ENCODE results near the gene MARS1. TPM values are rescaled to one million over a fixed set of nuclear protein-coding genes. Genes with fewer than 3 reads are reported as not detected.
"Not testable (repeated sequence)": the region's sequence is repeated elsewhere in the genome, so short reads cannot be mapped to it uniquely, and the experiment has no call there.

Gene MARS1
- total RNA-seq, 1 donor from 2014 or later, result 179 TPM

- no peak for DNase-seq (ENCODE audit: low read depth, low spot score)
These were observed 1.3 kb downstream of the MARS1 start for GRCh38 chr12:57489157-57489641.

DNA sequence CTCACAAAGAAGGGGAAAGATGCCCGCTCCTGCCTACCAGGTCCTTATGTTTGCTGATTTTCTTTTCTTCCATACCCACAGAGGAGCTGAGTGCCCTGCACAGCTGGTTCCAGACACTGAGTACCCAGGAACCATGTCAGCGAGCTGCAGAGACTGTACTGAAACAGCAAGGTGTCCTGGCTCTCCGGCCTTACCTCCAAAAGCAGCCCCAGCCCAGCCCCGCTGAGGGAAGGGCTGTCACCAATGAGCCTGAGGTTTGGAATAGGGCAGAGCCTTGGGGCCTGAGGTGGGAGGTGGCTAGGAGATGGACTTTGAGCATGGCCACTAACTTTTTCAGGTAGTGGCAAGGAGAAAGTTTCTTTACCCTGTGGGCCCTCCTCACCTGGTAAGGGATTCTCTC lies 2.3 kb downstream of the MARS1 start:
- no peak for DNase-seq (ENCODE audit: low read depth, low spot score)

- no peak for DNase-seq (ENCODE audit: low read depth, low spot score)
These were observed 3.8 kb downstream of the MARS1 start for GRCh38 chr12:57491393-57492280.

GRCh38 chr12:57495051-57495701 lies 7.3 kb downstream of the MARS1 start:
- DNase-seq (ENCODE audit: low read depth, low spot score), result not testable (repeated sequence)

DNA sequence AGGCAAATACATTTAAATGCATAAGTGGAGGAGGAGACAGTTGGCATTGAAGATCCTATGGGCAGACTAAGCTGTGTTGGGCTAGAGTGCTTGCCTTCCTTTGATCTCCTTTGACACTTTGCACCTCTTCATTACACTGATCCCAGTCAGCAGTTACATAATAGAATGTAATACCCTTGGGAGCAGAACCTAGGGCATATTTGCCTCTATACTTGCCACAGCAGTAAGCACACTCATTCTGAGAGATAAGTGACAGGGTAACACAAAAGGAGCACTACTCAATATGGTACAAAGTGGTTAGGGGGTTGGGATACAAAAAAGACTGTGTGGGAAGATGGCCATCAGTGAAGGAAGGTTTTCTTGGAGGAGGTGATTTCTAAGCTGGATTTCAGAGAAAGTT lies 9.0 kb downstream of the MARS1 start:
- DNase-seq (ENCODE audit: low read depth, low spot score), result no peak

DNA sequence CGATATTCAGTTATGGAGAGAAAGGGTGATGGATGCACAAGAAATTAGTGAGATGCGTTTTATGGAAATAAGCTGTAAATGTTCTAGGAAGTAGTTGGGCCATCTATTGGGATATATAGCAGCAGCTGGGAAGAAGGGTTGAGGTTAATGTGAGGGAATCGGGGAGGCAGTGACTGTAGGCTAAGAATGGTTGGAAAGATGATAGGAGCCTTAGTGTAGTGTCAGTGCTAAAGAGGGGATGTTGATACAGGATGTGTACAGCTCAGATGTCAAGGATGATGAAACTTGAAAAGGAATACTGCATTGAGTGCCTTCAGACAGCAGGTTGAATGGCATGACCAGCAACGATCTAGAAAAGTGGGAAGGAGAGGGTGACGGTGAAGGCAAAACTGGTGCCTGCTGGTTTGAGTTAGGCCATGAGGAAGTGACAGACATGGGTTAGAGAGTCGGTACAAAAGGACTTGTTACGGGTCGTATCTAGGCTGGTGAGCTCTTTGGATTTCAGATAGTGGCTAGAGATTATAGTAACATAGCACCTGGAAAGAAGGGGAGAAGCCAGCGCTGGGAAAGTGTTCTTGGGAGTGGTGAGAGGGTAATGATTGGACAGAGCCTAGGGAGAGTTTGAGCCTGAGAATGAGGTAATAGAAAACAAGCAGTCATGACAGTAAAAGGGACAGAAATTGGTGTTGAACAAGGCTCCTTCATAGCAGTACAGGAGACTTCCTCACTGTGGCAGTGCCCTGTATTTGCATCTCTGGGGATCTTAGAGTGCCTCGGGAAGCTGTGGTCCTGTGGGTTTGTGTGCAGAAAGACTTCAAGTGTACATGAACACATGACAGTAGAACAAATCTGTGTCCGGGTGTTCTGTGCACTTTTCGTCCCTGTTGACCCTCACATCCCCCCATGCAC lies 9.6 kb downstream of the MARS1 start:
- no peak for DNase-seq (ENCODE audit: low read depth, low spot score)

GRCh38 chr12:57498132-57498502 lies 10.2 kb downstream of the MARS1 start:
- DNase-seq (ENCODE audit: low read depth, low spot score), result no peak

DNA sequence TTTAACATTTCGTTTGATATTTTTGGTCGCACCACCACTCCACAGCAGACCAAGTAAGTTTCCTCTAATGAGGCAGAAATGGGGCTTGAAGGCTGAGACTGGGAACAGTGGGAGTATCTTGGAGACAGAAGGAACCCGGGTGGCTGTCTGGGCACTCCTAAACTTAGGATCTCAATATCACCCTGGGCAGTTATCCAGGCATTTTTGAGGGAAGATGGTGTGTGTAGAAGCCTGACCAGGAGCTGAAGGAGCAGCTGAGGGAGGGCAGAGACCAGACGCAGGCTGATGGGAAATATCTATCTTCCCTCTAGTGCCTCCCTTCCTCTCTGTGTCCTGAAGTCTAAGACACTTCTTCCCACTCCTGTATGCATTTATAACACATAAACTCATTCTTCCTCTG lies 10.7 kb downstream of the MARS1 start:
- no peak for DNase-seq (ENCODE audit: low read depth, low spot score)

DNA sequence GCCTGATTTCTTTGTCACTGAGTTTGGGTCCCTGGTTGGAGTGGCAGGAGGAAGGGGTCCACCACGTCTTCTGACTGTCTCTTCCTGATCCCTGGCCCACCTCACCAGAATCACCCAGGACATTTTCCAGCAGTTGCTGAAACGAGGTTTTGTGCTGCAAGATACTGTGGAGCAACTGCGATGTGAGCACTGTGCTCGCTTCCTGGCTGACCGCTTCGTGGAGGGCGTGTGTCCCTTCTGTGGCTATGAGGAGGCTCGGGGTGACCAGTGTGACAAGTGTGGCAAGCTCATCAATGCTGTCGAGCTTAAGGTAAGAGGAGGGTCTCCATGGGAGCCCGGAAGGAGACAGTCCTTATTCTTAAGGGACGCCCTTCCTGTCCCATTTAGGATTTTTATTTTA lies 12.3 kb downstream of the MARS1 start:
- no peak for DNase-seq (ENCODE audit: low read depth, low spot score)

- not testable (repeated sequence) for DNase-seq (ENCODE audit: low read depth, low spot score)
These were observed 14.6 kb downstream of the MARS1 start for GRCh38 chr12:57502311-57502969.

GRCh38 chr12:57506541-57506940 lies 18.7 kb downstream of the MARS1 start:
- not testable (repeated sequence) for DNase-seq (ENCODE audit: low read depth, low spot score)

DNA sequence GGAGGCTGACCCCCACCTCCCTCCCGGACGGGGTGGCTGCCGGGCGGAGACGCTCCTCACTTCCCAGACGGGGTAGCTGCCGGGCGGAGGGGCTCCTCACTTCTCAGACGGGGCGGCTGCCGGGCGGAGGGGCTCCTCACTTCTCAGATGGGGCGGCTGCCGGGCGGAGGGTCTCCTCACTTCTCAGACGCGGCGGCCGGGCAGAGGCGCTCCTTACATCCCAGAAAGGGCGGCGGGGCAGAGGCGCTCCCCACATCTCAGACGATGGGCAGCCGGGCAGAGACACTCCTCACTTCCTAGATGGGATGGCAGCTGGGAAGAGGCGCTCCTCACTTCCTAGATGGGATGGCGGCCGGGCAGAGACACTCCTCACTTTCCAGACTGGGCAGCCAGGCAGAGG lies 19.9 kb downstream of the MARS1 start:
- DNase-seq (ENCODE audit: low read depth, low spot score), result not testable (repeated sequence)

- no peak for DNase-seq (ENCODE audit: low read depth, low spot score)
These were observed 23.3 kb downstream of the MARS1 start for GRCh38 chr12:57511161-57511560.

DNA sequence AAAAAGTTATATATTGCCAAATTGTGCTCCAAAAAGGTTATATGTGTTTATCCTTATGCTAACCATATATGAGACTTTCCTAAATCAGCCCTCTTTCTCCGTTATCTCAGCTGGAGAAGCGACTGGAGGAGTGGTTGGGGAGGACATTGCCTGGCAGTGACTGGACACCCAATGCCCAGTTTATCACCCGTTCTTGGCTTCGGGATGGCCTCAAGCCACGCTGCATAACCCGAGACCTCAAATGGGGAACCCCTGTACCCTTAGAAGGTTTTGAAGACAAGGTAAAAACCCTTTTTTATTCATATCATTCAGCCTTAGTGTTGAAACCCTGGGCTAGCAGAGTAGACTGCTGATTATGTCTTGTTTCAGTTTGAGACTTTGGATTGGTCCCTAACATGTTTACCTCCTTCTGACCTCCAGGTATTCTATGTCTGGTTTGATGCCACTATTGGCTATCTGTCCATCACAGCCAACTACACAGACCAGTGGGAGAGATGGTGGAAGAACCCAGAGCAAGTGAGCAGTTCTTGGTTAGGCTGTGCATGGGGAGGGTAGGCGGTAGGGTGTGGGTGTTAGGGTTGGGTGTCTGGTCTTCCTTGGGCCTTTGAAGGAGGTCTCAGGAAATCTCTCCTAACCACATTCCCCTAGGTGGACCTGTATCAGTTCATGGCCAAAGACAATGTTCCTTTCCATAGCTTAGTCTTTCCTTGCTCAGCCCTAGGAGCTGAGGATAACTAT lies 23.9 kb downstream of the MARS1 start:
- DNase-seq (ENCODE audit: low read depth, low spot score), result no peak

DNA sequence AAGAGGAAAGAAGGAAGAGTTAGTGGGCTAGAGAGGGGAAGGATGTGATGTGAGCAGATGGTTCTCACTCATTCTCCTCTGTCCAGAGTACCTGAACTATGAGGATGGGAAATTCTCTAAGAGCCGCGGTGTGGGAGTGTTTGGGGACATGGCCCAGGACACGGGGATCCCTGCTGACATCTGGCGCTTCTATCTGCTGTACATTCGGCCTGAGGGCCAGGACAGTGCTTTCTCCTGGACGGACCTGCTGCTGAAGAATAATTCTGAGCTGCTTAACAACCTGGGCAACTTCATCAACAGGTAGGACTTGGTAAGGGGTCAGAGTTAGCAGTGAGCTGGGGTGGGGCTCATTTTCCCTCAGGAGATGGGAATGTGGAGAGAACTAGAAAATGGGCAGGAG lies 24.8 kb downstream of the MARS1 start:
- no peak for DNase-seq (ENCODE audit: low read depth, low spot score)

- DNase-seq (ENCODE audit: low read depth, low spot score), result no peak
These were observed 25.4 kb downstream of the MARS1 start for GRCh38 chr12:57513266-57513665.

DNA sequence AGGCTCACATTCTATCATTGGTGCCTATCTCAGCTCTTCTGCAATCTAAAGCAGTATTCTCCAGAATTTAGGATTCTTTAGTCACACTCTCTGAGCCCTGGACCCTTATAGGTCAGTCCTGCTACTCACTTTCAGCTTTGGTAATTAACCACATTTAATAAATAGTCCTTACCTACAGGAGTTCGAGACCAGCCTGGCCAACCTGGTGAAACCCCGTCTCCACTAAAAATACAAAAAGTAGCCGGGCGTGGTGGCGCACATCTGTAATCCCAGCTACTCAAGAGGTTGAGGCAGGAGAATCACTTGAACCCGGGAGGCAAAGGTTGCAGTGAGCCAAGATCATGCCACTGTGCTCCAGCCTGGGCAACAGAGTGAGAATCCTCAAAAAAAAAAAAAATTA lies 25.8 kb downstream of the MARS1 start:
- DNase-seq (ENCODE audit: low read depth, low spot score), result not testable (repeated sequence)

GRCh38 chr12:57514246-57514645 lies 26.4 kb downstream of the MARS1 start:
- DNase-seq (ENCODE audit: low read depth, low spot score), result not testable (repeated sequence)

DNA sequence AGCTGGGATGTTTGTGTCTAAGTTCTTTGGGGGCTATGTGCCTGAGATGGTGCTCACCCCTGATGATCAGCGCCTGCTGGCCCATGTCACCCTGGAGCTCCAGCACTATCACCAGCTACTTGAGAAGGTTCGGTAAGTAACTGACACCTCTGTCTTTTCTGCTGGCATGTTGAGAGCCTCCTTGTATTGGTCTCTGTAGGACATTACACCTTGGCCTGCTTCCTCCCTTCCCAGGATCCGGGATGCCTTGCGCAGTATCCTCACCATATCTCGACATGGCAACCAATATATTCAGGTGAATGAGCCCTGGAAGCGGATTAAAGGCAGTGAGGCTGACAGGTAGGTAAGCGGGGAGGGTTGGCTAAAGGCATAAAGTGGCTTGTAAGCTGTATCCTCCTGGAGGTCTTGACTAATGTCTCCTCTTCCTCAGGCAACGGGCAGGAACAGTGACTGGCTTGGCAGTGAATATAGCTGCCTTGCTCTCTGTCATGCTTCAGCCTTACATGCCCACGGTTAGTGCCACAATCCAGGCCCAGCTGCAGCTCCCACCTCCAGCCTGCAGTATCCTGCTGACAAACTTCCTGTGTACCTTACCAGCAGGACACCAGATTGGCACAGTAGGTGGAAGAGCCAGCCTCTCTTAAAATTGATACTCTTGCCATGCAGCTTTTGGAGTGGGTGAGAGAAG lies 27.0 kb downstream of the MARS1 start:
- DNase-seq (ENCODE audit: low read depth, low spot score), result no peak

DNA sequence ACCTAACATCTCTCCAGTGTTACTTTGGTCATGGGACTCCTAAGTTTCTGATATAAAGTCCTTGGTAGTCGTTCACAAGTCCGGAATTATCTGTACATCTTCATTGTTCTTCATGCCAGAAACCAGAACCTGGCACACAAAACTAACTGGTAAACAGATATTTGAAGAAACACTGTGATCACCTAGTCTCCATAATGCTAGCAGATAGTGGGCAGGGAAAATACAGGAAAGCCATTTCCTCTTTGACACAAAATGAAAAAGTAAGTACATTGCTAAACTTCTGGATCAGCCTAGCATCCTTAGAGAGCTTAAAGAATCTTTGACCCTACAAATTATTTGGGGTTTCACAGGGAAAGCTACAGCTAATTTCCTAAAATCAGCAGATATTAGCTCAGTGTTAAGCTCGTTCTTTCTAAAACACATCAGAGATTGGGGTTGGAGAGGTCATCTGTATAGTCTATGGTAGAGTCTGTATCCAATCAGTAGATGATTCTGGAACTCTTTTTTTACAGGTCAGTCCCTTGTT lies 27.6 kb downstream of the MARS1 start:
- DNase-seq (ENCODE audit: low read depth, low spot score), result no peak
